GM12892 (cell line): ENCODE data around the gene LRFN2.

Source experiments
- DNase-seq: peaks from one replicate; pipeline ENCODE4 v3.0.0; 2011; ENCODE audit not compliant: insufficient read length
- FAIRE-seq: peaks from 2 replicates; lab custom pipeline; 2011; peaks lifted over from hg19 to GRCh38; lab: Jason Lieb, UNC
- POLR2A ChIP-seq: IDR thresholded peaks from 2 replicates; pipeline ENCODE4 v1.6.1; 2011; ENCODE audit warnings: low read depth, low read length, control low read depth
- POLR2AphosphoS5 ChIP-seq: IDR thresholded peaks from 2 replicates; pipeline ENCODE4 v1.6.1; 2011; ENCODE audit warnings: low read depth, low read length, control low read depth
- TAF1 ChIP-seq: IDR thresholded peaks from 2 replicates; pipeline ENCODE4 v1.6.1; 2011; ENCODE audit warnings: low read depth, mild to moderate bottlenecking, control low read depth, low read length, borderline replicate concordance

Gene LRFN2

DNA sequence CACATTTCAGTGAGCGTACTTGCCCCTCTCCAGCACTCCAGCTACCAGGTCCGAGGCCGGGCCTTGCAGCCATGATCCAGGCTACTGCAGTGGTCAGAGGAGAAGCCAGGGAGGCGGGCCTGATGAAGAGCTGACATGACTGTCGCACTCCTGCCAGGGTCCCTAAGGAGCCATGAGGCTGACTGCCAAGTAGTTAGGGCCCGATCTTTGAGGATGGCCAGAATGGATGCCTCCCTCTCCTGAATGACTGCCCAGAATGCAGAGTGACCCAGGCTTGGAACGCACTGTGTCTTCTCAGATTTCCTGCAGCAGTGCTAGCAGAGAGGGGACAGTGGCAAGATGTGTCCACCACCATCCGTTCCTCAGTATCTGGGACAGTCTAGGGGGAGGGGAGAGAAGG is 24.7 kb upstream of the LRFN2 start:
- no peak for TF ChIP-seq POLR2AphosphoS5
- TF ChIP-seq POLR2A, result no peak
- no peak for TF ChIP-seq TAF1
- no peak for DNase-seq
- no peak for FAIRE-seq

DNA sequence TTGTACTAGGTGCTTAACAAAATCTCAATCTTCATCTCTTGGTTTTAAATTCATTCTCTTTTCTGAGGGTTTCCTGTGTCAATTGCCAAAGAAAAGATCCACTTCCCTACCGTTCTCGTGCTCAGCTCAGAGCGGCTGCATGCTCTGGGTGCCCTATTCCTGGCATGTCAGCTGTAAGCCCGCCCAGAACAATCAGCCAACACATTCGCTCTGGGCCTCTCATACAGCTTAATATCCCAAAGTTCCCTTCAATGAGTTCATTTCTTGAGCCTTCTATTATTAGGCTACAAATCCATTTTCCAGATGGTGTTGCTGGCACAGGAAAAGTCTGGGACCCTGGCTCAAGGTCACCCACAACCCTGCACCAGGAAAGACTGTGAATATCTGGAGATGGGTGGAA is 24.3 kb upstream of the LRFN2 start:
- FAIRE-seq (no peak), DNase-seq (no peak)

DNA sequence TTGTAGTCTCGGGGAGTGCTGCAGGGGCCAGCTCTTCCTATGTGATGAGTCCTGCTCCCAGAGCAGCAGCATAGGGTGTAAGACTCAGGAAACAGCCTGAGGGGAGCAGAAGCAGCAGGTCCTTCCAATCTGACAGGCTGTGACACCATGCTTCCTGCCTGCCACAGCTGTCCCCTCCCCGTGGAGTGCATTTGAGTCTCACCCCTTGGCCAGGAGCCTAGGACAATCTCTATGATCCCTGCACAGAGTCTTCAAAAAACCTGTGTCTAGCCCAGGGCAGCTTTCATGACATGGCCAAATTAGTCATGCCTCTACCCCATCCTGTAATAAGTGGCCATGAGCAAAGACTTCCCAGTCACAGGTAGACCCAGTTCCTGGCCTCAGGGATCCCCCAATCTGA is 23.1 kb upstream of the LRFN2 start:
- no peak for FAIRE-seq
- DNase-seq, result no peak
- no peak for TF ChIP-seq POLR2AphosphoS5
- TF ChIP-seq POLR2A, result no peak
- TF ChIP-seq TAF1, result no peak

More for the DNA sequence above, 24.3 kb upstream of the LRFN2 start:
- TF ChIP-seq POLR2A, result no peak
- no peak for TF ChIP-seq TAF1
- no peak for TF ChIP-seq POLR2AphosphoS5

DNA sequence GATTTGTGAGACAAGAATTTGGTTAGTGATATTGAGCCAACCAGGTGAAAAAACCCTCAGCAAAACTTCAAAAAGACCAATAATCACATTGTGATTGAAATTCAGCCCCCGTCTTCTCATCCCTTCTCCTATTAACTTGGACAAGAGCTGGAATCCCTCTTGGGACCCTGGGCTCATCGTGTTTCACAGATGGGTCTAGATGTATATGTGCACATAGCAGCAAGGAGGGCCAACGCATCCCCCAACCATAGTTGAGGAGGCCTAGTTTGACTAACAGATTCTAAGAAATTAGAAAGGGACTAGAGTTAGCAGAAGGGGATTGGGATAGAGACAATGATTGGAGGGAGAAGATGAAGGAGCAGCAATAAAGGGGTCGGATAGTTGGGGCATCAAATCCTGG is 19.8 kb upstream of the LRFN2 start:
- TF ChIP-seq POLR2A (no peak), POLR2AphosphoS5 (no peak)
- no peak for DNase-seq
- FAIRE-seq, result no peak

DNA sequence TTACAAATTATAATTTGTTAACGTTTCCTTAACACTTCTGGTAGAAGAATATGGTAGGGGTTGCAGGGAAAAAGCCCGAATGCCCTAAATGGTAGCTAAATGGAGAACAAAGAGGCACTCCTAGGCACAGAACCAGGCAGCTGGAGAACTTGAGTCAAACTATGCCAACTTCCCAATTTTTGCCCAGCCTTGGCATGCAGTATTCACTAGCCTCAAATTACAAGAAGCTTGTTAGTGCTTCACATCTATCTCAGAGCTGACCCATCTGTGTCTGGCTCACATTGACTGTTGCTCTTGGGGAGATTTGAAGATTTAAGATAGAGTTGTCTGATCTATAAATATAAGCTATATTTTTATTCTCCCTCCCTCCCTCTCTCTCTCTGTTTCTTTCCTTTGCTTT is 19.4 kb upstream of the LRFN2 start:
- no peak for FAIRE-seq
- TF ChIP-seq POLR2AphosphoS5, result no peak
- TF ChIP-seq TAF1, result no peak
- no peak for TF ChIP-seq POLR2A

DNA sequence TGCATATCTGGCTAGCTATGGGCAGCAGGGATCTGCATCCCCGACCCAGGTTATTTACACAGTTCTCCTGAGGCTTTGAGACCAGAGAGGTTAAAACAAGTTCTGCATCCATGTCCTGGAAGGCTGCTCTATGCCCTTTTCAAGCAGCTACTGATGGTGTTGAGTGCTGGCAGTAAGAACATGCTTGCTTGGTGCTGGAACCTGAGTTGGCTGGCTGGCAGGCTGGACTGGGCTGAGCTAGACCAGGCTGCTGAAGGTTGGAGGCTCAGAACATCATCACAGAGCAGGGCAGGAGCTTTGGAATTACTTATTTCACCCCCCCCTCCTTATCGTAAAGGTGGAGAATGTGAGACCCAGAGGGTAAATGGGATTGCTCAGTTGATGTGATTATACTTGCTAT is 16.9 kb upstream of the LRFN2 start:
- no peak for TF ChIP-seq TAF1
- no peak for TF ChIP-seq POLR2AphosphoS5
- no peak for TF ChIP-seq POLR2A
- no peak for FAIRE-seq
- DNase-seq, result no peak

More for the DNA sequence above, 19.4 kb upstream of the LRFN2 start:
- no peak for DNase-seq

DNA sequence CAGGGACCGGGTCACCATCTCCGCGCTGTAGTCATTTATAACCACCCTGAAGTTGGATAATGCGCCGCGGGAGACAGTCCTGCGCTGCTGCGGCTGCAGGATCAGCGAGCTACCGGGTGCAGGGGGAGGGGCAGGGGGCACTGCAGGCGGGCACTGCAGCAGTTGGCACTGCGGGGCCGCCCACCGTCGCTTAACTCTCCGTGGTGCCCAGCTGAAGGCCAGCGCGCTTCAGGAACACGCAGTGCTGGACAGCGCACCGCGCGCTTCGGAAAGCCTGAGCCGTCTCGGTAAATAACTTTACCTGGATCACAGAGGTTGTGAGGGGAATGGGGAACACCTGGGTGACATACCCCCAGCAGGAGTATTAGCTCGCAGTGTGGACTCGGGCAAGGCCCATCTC is 12.4 kb upstream of the LRFN2 start:
- FAIRE-seq, result no peak
- no peak for TF ChIP-seq POLR2AphosphoS5
- no peak for TF ChIP-seq POLR2A
- no peak for TF ChIP-seq TAF1
- DNase-seq, result no peak

DNA sequence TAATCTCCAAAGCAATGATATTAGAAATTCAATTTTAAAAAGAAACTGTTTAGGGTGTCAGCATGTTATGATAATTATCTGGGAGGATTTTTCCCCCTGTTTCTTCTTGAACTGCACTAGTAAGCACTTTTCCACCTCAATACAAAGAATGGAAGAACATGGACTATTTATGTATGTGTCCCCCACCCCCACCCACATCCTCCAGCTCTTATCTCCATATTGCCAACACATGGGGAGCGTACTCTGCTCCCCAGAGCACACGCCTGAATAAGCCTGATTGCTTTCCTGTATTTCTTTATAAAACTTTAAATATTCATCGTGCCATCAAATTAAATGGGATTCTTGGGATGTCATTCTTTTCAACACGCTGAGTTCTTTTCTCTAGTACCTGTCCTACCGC is 11.4 kb upstream of the LRFN2 start:
- no peak for FAIRE-seq
- no peak for TF ChIP-seq POLR2A
- TF ChIP-seq TAF1, result no peak
- no peak for TF ChIP-seq POLR2AphosphoS5
- no peak for DNase-seq

- DNase-seq (no peak), FAIRE-seq (no peak)
- no peak for TF ChIP-seq TAF1
- no peak for TF ChIP-seq POLR2A
- no peak for TF ChIP-seq POLR2AphosphoS5
Observed at GRCh38 chr6:40597301-40597700, 10.1 kb upstream of the LRFN2 start.

DNA sequence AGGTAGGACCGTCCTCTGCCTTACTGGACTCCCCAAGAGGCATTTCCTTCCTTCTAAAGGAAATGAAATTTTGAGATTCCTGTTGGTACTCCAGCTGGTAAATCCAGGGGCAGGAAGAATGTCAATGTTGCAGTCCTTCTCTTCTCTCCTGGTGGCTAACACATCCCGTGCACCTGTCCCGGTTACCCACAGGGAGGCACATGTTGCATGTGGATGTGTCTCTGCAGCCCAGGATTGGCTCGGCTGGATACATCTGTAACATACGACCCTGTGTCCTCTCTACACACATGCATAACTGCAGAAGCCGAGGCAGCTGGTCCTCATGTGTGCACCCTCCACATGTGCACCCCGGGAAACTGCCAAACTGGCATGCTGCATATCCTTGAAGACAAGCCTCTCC is 1.3 kb upstream of the LRFN2 start:
- FAIRE-seq (no peak), DNase-seq (no peak)
- no peak for TF ChIP-seq TAF1
- TF ChIP-seq POLR2A, result no peak
- TF ChIP-seq POLR2AphosphoS5, result no peak

DNA sequence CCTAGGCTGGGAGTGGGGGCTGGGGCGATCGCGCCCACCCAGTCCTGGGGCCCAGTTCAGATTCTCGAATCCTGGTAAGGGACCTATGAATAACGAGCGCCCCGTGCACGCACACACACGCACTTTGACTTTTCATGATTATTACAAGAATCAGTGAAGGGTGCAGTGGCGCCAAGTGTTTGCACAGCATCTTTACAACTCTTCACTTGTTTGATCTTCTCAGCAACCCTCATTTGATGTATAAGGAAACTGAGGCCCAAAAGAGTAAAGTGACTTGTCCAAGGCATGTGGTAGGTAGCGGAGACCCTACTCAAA is 863 bp upstream of the LRFN2 start:
- DNase-seq (no peak), FAIRE-seq (no peak)
- TF ChIP-seq TAF1 (no peak), POLR2AphosphoS5 (no peak), POLR2A (no peak)

- no peak for FAIRE-seq
- no peak for DNase-seq
- TF ChIP-seq POLR2A, result no peak
- no peak for TF ChIP-seq TAF1
- TF ChIP-seq POLR2AphosphoS5, result no peak
Observed at GRCh38 chr6:40586369-40587201, 579 bp downstream of the LRFN2 start.

- DNase-seq (no peak), FAIRE-seq (no peak)
- TF ChIP-seq POLR2AphosphoS5 (no peak), TAF1 (no peak), POLR2A (no peak)
Observed at GRCh38 chr6:40585651-40586269, 1.4 kb downstream of the LRFN2 start.

- FAIRE-seq (no peak), DNase-seq (no peak)
- TF ChIP-seq TAF1, result no peak
- no peak for TF ChIP-seq POLR2AphosphoS5
- TF ChIP-seq POLR2A, result no peak
Observed at GRCh38 chr6:40585223-40585622, 1.9 kb downstream of the LRFN2 start.

DNA sequence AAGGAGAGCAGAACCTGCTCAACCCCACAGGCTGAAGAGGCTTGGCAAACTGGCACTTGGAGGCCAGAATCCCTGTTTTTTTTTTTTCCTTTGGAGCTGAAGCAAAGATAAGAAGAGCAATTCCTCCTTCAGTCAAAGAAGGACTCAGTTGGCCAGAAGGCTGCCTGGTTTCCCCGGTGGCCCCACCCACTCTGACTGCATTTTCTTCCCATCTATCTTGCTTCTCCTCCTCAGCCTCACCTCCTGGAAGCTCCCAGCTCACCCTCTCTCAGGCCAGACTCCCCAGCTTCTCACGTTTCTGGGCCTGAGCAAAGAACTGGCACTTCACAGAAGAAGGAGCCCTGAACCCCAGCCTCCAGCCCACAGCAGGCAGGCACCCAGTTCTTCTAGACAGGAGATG is 2.4 kb downstream of the LRFN2 start:
- TF ChIP-seq POLR2A (no peak), POLR2AphosphoS5 (no peak), TAF1 (no peak)
- DNase-seq, result no peak
- no peak for FAIRE-seq
